GM18867 (cell line): Measurements from ENCODE around the gene TMC5.

ENCODE experiments used
- ATAC-seq: cut with Tn5 transposase; IDR thresholded peaks from one replicate; pipeline ENCODE4 v1.9.1; 2021; ENCODE audit warnings: mild to moderate bottlenecking, moderate library complexity; ENCODE audit not compliant: unreplicated experiment

TMC5 gene

GRCh38 chr16:19450186-19450585 is 32.5 kb downstream of the TMC5 start:
- no peak for ATAC-seq

GRCh38 chr16:19458722-19459379 is 41.2 kb downstream of the TMC5 start:
- no peak for ATAC-seq

- ATAC-seq, result no peak
Measured at GRCh38 chr16:19460397-19460796, 42.7 kb downstream of the TMC5 start.

GRCh38 chr16:19463468-19464315 is 46.0 kb downstream of the TMC5 start:
- no peak for ATAC-seq

DNA sequence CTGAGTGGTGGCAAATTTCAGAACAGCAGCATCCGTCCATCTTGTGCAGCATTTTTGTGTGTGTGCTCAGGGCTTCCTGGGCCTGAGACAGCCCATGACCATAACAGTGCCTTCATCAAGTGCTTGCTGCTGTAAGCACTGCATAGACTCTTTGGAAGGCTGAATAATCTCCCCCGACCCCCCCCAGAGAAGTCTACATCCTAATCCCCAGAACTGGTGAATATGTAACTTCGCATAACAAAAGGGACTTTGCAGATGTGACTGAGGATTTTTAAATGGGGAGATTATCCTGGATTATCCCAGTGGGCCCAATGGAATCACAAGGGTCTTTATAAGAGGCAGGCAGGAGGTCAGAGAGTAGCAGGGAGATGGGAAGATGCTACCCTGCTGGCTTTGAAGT is 50.6 kb downstream of the TMC5 start:
- ATAC-seq, result no peak

DNA sequence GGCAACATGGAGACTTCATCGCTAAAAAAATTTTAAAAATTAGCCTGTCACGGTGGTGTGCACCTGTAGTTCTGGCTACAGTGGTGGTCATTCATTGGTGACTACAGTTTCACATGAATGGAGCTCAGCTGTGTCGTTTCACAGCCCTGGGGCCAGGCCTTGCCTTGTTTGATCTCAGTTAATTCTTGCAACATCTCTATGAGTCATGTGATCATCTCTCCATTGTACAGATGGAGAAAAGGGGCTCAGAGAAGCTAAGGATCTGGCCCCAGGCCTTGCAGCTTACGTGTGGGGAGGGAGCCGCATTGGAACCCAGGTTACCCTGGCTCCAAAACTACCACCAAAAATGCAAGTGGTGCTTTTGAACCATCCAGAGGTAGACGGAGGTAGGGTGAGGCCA is 54.8 kb downstream of the TMC5 start:
- no peak for ATAC-seq

DNA sequence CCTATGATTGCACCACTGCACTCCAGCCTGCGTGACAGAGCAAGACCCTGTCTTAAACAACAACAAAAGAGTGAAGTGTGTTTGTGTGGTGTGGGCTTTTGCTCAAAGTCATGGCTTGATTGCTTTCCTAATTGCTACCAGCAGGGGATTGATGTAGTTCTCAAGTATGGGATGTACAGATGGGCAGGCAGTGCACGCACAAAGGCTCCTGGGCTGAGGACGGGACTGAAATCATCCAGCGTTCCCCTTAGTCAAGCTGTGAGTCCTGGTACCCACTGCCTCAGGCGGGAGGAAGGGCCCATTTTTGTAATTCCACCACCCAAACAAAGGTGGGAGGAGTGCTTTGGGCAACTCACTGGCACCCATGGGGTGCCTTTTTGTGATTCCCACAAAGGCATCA is 56.9 kb downstream of the TMC5 start:
- ATAC-seq, result no peak

DNA sequence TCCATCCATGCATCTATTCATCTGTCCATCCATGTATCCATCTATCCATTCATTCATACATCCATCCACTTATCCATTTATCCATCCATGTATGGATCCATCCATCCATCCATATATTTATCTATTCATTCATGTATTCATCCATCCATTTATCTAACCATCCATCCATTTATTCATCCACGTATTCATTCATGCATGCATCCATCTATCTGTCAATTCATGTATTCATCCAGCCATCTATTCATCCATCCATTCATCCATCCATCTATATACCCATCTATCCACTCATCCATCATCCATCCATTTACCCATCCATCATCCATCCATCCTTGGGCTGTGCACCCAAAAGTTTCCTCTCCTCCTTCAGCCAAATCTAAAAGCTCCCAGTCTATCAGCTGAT is 60.8 kb downstream of the TMC5 start:
- ATAC-seq, result no peak

GRCh38 chr16:19479302-19479721 is 61.6 kb downstream of the TMC5 start:
- ATAC-seq, result no peak

DNA sequence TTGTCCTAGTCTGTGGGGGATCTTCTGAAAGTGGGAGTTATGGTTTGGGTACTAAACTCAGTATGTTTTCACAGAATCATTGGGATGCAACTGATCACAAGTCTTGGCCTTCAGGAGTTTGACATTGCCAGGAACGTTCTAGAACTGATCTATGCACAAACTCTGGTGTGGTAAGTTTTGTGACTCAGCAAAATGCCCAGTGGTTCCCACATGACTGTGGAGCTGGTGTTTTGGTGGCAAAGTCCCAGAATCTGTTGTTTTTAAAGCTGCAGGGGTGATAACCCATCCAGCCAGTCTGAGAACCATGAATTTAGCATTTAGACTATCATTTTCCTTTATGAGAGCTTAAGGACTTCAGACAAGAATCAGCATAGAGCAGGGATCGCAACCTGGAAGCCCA is 63.6 kb downstream of the TMC5 start:
- no peak for ATAC-seq

- no peak for ATAC-seq
Measured at GRCh38 chr16:19481769-19482168, 64.1 kb downstream of the TMC5 start.

DNA sequence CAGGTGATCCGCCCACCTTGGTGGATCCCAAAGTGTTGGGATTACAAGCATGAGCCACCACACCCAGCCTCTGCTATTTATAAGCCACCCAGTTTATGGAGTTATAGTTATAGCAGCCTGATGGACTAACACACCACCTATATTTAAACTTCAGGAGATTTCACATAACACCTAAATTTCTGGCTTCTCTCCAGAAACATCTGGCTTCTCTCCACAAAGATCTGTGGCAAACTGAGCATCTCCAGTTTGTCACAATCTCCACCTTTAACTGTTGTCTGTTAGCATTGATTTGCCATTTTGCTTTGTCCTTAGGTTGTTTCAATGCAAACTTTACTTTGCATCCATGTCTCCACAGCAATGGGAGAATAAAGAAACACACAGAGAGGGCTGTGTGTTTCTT is 64.6 kb downstream of the TMC5 start:
- no peak for ATAC-seq

DNA sequence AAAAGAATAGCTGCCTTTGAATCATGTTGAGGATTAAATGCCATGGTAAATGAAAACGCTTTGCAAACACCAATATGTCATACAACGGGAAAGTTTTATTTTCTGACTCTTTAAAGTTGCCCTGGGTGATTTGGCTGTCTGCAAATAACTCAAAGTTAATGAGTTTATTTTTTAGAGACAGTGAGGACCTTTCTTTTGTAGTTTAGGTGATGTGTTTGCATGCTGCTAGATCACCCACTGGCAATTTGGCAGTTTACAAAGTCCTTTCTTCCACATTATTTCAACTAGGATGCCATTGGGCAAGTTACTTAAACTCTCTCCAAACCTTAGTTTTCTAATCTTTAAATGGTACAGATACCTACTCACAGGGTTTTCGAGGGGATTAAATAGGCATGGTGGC is 66.4 kb downstream of the TMC5 start:
- ATAC-seq, result no peak

GRCh38 chr16:19485611-19486010 is 67.9 kb downstream of the TMC5 start:
- ATAC-seq, result no peak

- ATAC-seq, result no peak
Measured at GRCh38 chr16:19486051-19486450, 68.4 kb downstream of the TMC5 start.

GRCh38 chr16:19486750-19487325 is 69.2 kb downstream of the TMC5 start:
- no peak for ATAC-seq

- no peak for ATAC-seq
Measured at GRCh38 chr16:19488213-19488640, 70.5 kb downstream of the TMC5 start.

GRCh38 chr16:19490619-19491018 is 72.9 kb downstream of the TMC5 start:
- ATAC-seq, result no peak

- no peak for ATAC-seq
Measured at GRCh38 chr16:19497176-19497575, 79.5 kb downstream of the TMC5 start.

DNA sequence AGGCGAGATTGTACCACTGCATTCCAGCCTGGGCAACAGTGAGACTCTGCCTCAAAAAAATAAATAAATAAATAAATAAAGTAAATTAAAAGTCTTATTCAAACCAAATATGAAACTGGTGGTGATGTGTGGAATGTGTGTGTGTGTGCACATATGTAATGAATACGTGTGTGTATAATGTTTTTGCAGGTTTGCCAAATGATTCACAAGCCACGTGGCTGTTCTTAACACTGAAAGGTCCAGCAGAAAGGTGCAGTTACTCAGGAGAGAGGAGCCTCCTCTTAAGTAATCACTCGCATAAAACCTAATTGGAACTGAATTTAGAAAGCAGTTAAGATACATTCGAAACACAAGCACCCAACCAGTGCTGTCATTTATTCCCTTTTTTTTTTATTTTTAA is 81.3 kb downstream of the TMC5 start:
- no peak for ATAC-seq

GRCh38 chr16:19499481-19499880 is 81.8 kb downstream of the TMC5 start:
- ATAC-seq, result no peak
